Measurements from ENCODE around the gene NCAN. TPM values are rescaled to one million over a fixed set of nuclear protein-coding genes. Genes with fewer than 3 reads are reported as not detected.

NCAN gene
- total RNA-seq, 4 donors from 2014 or later, result not detected

DNA sequence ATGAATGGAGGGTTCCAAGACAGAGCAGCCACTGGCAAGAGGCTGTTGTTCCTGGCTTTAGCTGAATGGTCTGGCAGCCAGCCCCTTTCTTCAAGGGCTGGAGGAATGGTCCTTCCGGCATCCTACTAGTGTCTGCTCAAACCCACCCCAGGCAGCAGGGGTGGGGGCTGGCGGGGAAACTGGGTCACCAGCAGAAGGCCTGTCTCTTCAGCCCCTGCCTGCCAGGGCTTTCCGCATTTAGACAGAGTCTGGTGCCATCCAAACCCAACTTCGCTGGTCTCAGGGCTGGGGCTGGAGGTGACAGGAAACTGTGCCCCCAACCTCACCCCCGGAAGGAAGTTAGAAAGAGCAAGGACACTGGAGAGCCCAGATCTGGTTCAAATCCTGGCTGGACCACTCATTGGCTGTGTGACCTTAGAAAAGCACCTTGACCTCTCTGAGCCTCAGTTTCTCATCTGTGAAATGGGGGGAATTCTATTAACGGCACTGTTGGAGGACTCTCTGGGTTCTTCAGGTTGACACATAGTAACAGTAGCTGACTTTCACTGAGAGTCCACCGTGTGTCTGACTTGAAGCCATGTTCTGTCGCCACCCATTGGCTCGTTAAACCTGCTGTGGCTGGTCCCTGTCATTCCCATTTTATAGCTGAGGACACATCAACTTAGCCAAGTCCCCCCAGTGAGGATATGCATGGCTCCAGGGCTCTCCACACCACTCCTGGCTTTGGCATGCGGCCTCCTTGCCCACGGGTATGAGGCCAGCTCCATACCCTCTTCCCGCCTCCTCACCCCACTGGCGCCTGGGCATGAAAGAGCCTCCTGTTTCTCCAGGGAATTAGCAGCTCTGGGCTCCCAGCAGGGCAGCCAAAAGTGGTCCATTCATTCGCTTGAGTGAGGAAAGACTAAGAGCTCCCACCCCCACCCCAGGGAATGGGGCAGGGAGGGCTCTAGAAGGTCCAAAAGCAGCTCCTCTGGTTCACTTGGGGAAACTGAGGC, 6.0 kb upstream of the NCAN start:
- TF ChIP-seq, protein P1, sequence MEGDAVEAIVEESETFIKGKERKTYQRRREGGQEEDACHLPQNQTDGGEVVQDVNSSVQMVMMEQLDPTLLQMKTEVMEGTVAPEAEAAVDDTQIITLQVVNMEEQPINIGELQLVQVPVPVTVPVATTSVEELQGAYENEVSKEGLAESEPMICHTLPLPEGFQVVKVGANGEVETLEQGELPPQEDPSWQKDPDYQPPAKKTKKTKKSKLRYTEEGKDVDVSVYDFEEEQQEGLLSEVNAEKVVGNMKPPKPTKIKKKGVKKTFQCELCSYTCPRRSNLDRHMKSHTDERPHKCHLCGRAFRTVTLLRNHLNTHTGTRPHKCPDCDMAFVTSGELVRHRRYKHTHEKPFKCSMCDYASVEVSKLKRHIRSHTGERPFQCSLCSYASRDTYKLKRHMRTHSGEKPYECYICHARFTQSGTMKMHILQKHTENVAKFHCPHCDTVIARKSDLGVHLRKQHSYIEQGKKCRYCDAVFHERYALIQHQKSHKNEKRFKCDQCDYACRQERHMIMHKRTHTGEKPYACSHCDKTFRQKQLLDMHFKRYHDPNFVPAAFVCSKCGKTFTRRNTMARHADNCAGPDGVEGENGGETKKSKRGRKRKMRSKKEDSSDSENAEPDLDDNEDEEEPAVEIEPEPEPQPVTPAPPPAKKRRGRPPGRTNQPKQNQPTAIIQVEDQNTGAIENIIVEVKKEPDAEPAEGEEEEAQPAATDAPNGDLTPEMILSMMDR (IDR thresholded peaks at IDR 0.05), result no peak
- Histone ChIP-seq H3K36me3 (peaks cover 0 to 12% (median 5%) of the 10 kb centered on the region in 3 donors), H3K4me1 (peaks cover 0 to 32% (median 11%) of the 10 kb centered on the region in 3 donors), H3K27me3 (peaks cover 0 to 46% (median 2%) of the 10 kb centered on the region in 4 donors), H3K9me3 (no peaks in the 10 kb centered on the region), H3K4me3 (no peak overlapping the region), H3K27ac (no peak overlapping the region)
- WGBS, 2 donors, result 45 to 47% methylated on average over 7 to 8 of the region's 14 CpGs
- intact Hi-C loops (cut with DNase I), result no loop called here
- no peak for DNase-seq

DNA sequence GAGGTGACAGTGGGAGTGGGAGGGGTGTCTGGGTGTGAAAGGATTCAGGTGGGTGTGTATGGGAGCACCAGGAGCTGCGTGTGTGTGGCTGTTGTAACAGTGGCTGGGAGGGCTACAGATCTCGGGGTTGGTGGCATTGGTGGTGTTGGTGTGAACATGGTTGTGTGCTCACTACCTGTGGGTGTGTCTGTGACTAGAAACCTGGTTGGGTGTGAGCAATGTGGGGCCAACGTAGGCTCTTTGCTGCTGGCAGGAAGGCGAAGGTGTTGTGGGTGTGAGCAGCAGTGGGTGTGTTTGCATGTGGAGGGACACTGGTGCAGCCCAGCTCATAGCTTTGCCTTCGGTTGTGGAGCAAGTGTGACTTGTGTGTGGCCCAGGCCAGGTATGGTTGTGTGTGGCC, 4.8 kb upstream of the NCAN start:
- 42 to 54% methylated on average over 4 to 5 of the region's 5 CpGs for WGBS, 2 donors
- peaks cover 0 to 58% (median 6%) of the 10 kb centered on the region in 4 donors for H3K27me3 ChIP-seq

DNA sequence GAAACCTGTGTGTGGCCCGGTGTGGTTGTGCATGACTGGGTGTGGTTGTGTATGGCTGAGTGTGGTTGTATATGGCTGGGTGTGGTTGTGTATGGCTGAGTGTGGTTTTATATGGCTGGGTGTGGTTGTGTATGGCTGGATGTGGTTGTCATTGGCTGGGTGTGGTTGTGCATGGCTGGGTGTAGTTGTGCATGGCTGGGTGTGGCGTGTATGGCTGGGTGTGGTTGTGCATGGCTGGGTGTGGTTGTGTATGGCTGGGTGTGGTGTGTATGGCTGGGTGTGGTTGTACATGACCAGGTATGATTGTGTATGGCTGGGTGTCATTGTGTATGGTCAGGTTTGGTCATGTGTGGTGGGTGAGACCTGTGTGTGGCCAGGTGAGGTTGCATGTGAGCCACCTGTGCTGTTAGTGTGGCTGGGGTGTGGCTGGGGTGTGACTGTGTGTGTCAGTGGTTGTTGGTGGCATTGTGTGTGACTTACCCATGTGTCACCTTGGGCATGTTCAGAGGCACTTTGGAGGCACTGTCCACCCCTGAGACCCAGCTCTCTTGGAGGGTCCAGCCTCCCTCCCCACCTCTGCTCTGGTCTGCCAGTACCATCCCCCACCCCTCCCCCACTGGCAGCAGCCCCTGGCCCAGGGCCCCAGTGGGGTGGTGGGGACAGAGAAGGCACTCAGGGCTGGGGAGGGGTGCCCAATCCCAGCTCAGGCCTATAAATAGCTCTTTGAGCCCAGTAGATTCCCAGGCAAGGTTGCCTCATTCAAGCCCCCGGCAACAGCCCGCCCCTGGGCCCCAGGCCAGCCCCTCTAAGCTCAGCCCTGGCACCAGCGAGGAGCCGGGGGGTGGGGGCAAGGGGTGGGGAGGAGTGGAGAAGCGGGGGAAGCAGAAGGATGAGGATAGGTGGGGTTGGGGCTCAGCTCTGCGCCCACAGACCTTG, 3.9 kb upstream of the NCAN start:
- Histone ChIP-seq H3K9me3 (no peaks in the 10 kb centered on the region), H3K36me3 (no peaks in the 10 kb centered on the region), H3K27me3 (peaks cover 0 to 68% (median 14%) of the 10 kb centered on the region in 4 donors), H3K27ac (peak overlapping the region in 2 of 4 donors; percentile 1 to 46), H3K4me1 (peaks cover 0 to 13% (median 1%) of the 10 kb centered on the region in 3 donors), H3K4me3 (no peak overlapping the region)
- no peak for TF ChIP-seq POLR2A (IDR thresholded peaks at IDR 0.05)
- TF ChIP-seq, protein P1 (IDR thresholded peaks at IDR 0.05), result no peak
- intact Hi-C loops (cut with DNase I), result no loop called here
- DNase-seq, result no peak
- 69 to 71% methylated on average over 3 of the region's 8 CpGs for WGBS, 2 donors

More for the DNA sequence above, 4.8 kb upstream of the NCAN start:
- H3K4me1 ChIP-seq, result peaks cover 0 to 23% (median 11%) of the 10 kb centered on the region in 3 donors
- intact Hi-C loops (cut with DNase I), result no loop called here
- TF ChIP-seq, protein P1 (IDR thresholded peaks at IDR 0.05), result no peak
- TF ChIP-seq POLR2A (IDR thresholded peaks at IDR 0.05), result no peak
- no peaks in the 10 kb centered on the region for H3K9me3 ChIP-seq
- peaks cover 0 to under 1% (median 0%) of the 10 kb centered on the region in 3 donors for H3K36me3 ChIP-seq
- DNase-seq, result no peak
- H3K27ac ChIP-seq, result no peak overlapping the region
- H3K4me3 ChIP-seq, result no peak overlapping the region

DNA sequence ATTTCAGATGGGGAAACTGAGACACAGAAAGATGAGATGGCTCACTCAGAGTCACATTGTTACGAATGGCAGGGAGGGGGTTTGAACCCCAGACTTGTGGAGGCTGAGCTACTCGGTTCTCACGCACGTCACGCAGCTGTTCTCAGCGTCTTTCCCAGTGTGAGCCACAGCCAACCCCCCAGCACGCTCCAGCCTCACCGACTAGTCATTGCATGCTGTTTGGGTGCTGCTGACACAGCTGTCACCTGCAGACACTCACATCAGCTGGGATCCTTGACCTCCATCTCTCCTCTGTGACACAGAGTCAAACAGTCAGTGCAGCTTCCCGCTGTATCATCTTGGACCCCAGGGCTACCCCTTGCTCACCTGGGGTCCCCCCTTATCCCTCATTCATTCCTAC, 2.4 kb upstream of the NCAN start:
- Histone ChIP-seq H3K9me3 (no peaks in the 10 kb centered on the region), H3K4me3 (no peak overlapping the region), H3K36me3 (no peaks in the 10 kb centered on the region), H3K27ac (no peak overlapping the region), H3K4me1 (peaks cover 0 to 5% (median 0%) of the 10 kb centered on the region in 3 donors), H3K27me3 (peaks cover 0 to 83% (median 15%) of the 10 kb centered on the region in 4 donors)
- no peak for DNase-seq
- TF ChIP-seq, protein P1 (IDR thresholded peaks at IDR 0.05), result no peak
- TF ChIP-seq POLR2A (IDR thresholded peaks at IDR 0.05), result no peak
- 41 to 50% methylated on average over 8 of the region's 9 CpGs for WGBS, 2 donors
- intact Hi-C loops (cut with DNase I), result no loop called here

Data from esophagus squamous epithelium (tissue), 5 donors.